ENCODE data around the gene E2F3.
"Not testable (repeated sequence)": the region's sequence is repeated elsewhere in the genome, so short reads cannot be mapped to it uniquely, and the experiment has no call there.

The E2F3 gene

DNA sequence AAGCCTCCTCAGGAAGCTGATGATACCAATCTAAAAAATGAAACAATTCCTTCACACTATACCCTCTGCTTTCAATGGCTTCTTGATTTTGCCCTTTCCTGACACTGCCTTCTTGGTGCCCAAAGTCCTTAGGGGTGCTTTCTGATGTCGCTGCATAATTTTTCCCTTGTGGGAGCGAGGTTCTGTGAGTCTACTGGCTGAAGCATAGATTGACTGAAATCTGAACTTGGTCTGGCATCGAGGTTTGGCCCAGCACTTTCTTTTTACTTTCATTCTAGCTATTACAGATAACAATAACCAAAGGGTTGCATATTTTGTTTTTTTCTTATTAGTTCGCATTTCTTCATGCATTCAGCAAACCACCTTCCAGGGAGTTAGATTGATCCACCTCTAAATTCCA lies 65.8 kb downstream of the E2F3 start:
- no peak for DNase-seq (ENCODE audit: low spot score)

DNA sequence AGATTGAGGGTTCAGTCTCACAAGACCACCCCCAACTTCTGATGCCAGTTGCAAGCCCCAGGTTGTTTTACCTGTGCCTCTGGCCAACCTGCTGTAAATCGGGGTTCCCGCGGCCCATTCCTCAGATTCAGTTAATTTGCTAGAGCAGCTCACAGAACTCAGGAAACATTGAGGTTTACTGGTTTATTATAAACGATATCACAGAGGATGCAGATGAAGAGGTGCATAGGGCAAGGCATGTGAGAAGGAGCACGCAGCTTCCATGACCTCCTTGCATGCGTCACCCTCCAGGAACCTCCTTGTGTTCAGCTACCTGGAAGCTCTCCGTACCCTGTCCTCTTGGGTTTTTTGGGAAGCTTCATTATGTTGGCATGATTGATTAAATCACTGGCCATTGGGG lies 66.5 kb downstream of the E2F3 start:
- DNase-seq (ENCODE audit: low spot score) = no peak

DNA sequence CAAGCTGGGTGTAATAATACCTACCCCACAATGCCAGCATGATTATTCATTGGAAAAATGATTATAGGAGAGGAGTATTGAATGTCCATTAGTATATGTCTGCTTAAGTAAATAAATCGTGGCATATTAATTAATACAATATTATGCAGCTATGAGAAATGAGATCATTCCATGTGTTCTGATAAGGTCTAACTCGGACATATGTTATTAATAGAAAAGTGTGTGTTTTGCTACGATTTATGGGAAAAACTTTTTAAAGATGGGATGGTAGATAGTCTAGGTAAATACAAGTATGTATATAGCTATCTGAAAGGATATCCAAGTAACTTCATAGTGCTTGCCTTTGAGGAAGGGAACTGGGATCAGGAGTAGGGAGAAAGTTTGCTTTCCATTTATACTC lies 71.1 kb downstream of the E2F3 start:
- no peak for DNase-seq (ENCODE audit: low spot score)

- no peak for DNase-seq (ENCODE audit: low spot score)
Observed at GRCh38 chr6:20473518-20473917, 71.8 kb downstream of the E2F3 start.

- DNase-seq (ENCODE audit: low spot score) = no peak
Observed at GRCh38 chr6:20474874-20475542, 73.3 kb downstream of the E2F3 start.

GRCh38 chr6:20476501-20477043 lies 74.9 kb downstream of the E2F3 start:
- no peak for DNase-seq (ENCODE audit: low spot score)

GRCh38 chr6:20477485-20477884 lies 75.8 kb downstream of the E2F3 start:
- DNase-seq (ENCODE audit: low spot score) = no peak

DNA sequence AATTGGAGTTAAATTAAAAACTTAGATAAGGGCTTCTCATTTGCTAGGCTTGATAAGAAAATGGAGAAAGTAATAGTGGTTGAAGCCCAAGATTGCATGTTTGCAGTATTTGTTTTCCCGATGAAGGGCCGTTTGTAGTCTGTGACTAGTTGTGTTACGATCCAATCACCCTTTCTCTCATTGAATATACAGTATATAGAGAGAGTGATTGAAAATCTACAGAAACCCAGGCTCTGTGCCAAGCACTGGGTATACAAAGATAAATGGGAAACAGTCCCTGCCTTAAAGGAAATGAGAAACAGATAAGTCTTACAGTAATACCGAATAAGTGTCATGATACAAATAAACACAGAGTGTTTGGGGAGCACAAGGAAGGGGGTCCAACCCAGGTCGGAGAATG lies 77.4 kb downstream of the E2F3 start:
- no peak for DNase-seq (ENCODE audit: low spot score)

- no peak for DNase-seq (ENCODE audit: low spot score)
Observed at GRCh38 chr6:20479526-20479925, 77.8 kb downstream of the E2F3 start.

- DNase-seq (ENCODE audit: low spot score) = no peak
Observed at GRCh38 chr6:20481281-20481680, 79.6 kb downstream of the E2F3 start.

GRCh38 chr6:20483887-20484497 lies 82.3 kb downstream of the E2F3 start:
- DNase-seq (ENCODE audit: low spot score) = no peak

- no peak for DNase-seq (ENCODE audit: low spot score)
Observed at GRCh38 chr6:20486641-20487040, 85.0 kb downstream of the E2F3 start.

- DNase-seq (ENCODE audit: low spot score) = no peak
Observed at GRCh38 chr6:20487669-20488375, 86.1 kb downstream of the E2F3 start.

- no peak for DNase-seq (ENCODE audit: low spot score)
Observed at GRCh38 chr6:20490591-20490990, 88.9 kb downstream of the E2F3 start.

GRCh38 chr6:20492099-20492498 lies 90.4 kb downstream of the E2F3 start:
- DNase-seq (ENCODE audit: low spot score) = no peak

DNA sequence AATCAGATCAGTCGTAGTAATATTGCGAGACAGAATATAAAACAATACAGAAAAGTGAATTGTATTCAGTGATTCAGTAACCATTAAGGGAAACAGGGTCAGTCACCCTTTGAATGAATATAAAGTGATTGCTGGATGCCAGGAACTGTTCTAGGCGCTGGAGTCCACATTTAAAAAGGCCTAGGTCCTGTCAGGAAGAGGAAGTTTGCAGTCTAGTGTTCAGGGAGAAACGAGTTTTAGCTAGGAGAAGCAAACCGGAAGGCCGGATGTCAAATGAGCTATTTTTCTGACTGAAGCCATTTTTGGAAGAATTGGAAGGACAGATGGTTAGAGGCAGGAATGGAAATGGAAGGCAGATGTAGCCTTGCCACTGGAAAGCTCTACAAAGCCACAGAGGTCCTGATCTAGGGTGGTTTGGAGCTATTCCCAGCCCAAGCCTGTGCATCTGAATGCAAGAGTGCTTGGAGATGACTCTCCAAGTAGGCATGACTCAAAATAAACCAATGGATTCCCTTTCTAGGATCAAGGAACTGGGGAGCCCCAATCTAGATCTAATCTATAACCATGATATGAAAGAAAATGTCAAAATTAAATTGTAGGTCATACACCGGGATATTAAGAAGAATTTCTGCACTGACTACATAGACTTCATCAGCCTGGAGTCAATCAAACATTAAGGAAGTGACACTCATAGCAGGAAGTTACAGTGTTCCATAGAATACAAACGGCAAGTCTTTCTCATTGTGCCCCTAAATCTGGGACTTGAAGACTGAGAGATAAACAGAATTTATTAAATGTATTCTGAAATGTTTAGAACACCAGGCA lies 95.7 kb downstream of the E2F3 start:
- DNase-seq (ENCODE audit: low spot score) = no peak

GRCh38 chr6:20498041-20498385 lies 96.3 kb downstream of the E2F3 start:
- DNase-seq (ENCODE audit: low spot score) = no peak

DNA sequence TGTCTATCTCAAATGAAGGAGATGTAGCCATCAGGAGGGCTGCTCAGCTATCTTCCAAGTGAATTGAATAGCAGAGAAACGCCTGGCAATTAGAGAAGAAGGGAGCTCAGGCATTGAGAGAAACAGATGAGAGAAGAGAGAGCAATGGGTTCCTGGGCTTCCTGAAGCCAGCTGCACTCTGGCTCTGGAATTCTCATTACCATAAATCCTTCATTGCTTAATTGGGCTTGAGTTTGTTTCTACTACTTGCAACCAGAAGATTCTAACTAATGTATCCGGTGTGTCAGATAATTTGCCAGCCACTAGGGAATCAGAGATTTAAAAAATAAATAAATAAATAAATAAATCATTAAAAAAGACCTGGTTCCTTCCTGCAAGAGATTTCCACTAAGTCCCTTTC lies 107.5 kb downstream of the E2F3 start:
- no peak for DNase-seq (ENCODE audit: low spot score)

DNA sequence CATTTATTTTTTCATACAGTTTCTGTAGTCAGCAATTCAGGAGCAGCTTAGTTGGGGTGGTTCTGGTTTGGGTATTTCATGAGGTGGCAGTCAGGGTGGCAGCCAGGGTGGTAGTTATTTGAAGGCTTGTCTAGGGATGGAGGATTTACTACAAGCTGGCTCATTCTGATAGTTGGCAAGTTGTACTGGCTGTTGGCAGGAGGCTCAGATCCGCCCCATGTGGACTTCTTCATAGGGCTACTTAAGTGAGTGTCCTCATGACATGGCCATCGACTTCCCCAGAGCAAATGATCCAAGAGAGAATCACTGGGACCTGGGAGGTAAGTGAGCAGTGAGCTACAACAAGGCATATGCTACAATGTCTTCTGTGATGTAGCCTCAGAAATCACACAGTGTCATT lies 110.2 kb downstream of the E2F3 start:
- DNase-seq (ENCODE audit: low spot score) = no peak

GRCh38 chr6:20525208-20525607 lies 123.5 kb downstream of the E2F3 start:
- not testable (repeated sequence) for DNase-seq (ENCODE audit: low spot score)

- peak; percentile 60 for DNase-seq (ENCODE audit: low spot score)
Observed at GRCh38 chr6:20529086-20529448, 127.4 kb downstream of the E2F3 start.

- no peak for DNase-seq (ENCODE audit: low spot score)
Observed at GRCh38 chr6:20532881-20533280, 131.2 kb downstream of the E2F3 start.
